Peyer's patch (tissue), 4 donors: ENCODE results near the gene MCRIP2.

ENCODE experiments used
- POLR2A ChIP-seq, 2 donors: fragments of 450-650 bp; IDR thresholded peaks; one replicate each; pipeline ENCODE4 v1.5.1; 2017; ENCODE audit warnings: antibody characterized with exemption in 2 of 2, mild to moderate bottlenecking in 2 of 2, moderate library complexity in 2 of 2
- TF ChIP-seq, protein P1 (sequence below), 6 experiments: fragments of 450-650 bp in 4 of 6; fragments of 200-600 bp in 2 of 6; sonication (generic) in 1 of 6; IDR thresholded peaks; one replicate each; pipeline ENCODE4 v1.5.1; 2017 to 2019; ENCODE audit warnings: antibody characterized with exemption in 6 of 6, mild to moderate bottlenecking in 3 of 6, moderate library complexity in 1 of 6

DNA sequence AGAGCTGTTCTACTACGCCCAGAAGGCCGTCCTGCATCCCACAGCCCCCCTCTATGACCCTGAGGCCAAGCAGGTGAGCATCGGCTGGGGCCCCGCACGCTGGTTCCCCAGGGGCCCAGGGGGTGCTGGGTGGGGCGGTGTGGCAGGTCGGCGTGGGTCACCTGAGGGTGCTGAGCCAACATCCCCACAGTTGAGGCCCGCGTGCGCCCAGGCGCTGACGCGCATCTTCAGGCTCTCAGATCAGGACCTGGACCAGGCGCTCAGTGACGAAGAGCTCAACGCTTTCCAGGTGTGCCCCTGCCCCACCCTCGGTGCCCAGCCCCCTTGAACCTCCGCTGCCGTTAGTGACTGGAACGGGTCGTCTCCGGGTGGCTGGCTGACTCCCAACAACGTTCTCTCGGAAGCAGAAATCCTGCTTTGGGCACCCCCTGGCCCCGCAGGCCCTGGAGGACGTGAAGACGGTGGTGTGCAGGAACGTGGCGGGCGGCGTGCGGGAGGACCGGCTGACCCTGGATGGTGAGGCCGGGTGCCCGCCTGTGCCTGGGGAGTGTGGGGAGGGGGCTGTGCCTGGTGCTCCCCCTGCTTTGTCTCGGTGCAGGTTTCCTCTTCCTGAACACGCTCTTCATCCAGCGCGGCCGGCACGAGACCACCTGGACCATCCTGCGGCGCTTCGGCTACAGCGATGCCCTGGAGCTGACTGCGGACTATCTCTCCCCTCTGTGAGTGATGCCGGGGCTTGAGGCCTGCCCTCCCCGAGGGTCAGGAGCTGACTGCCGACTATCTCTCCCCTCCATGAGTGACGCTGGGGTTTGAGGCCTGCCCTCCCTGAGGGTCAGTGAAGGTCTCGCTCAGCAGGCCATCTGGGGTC lies 29.1 kb downstream of the MCRIP2 start:
- TF ChIP-seq, protein P1, sequence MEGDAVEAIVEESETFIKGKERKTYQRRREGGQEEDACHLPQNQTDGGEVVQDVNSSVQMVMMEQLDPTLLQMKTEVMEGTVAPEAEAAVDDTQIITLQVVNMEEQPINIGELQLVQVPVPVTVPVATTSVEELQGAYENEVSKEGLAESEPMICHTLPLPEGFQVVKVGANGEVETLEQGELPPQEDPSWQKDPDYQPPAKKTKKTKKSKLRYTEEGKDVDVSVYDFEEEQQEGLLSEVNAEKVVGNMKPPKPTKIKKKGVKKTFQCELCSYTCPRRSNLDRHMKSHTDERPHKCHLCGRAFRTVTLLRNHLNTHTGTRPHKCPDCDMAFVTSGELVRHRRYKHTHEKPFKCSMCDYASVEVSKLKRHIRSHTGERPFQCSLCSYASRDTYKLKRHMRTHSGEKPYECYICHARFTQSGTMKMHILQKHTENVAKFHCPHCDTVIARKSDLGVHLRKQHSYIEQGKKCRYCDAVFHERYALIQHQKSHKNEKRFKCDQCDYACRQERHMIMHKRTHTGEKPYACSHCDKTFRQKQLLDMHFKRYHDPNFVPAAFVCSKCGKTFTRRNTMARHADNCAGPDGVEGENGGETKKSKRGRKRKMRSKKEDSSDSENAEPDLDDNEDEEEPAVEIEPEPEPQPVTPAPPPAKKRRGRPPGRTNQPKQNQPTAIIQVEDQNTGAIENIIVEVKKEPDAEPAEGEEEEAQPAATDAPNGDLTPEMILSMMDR (IDR thresholded peaks at IDR 0.05) = no peak
- no peak for TF ChIP-seq POLR2A (IDR thresholded peaks at IDR 0.05)
